Naive thymus-derived CD4-positive, alpha-beta T cell (primary cell): Measurements from ENCODE around the gene PANK4. TPM values are rescaled to one million over a fixed set of nuclear protein-coding genes. Genes with fewer than 3 reads are reported as not detected.

Experiments
- ATAC-seq: fragments of 150-1000 bp; cut with Tn5 transposase; 2 replicates; pipeline ENCODE4 v1.10.0; 2021; ENCODE audit warnings: mild to moderate bottlenecking, moderate library complexity
- CTCF ChIA-PET: fragments of 350-600 bp; sonication (Branson Sonifier 250); formaldehyde crosslinking; loops from one replicate; lab custom pipeline; 2021; ENCODE audit warnings: antibody characterized with exemption; lab: Charles Lee
- POLR2A ChIA-PET: fragments of 350-600 bp; sonication (Branson Sonifier 250); formaldehyde crosslinking; loops from one replicate; lab custom pipeline; 2021; ENCODE audit warnings: antibody characterized with exemption, inconsistent platforms; lab: Charles Lee
- DNase-seq, 9 donors: peaks; one replicate each; pipeline versions ENCODE4 v3.0.0 to v3.0.0-alpha.2; 2020 to 2022; ENCODE audit warnings: mixed read lengths in 1 of 9
- H3K27ac ChIP-seq: one replicate; pipeline ENCODE4 v1.7.0; 2013; ENCODE audit warnings: mild to moderate bottlenecking, low read depth, low read length, moderate library complexity
- H3K27me3 ChIP-seq, 2 donors: one replicate each; pipeline ENCODE4 v1.7.0; 2013; ENCODE audit warnings: low read length in 2 of 2, mild to moderate bottlenecking in 2 of 2, moderate library complexity in 2 of 2; ENCODE audit not compliant: control insufficient read depth in 2 of 2, insufficient read depth in 2 of 2
- H3K36me3 ChIP-seq, 3 experiments: 1 replicate in 2 of 3; 2 replicates in 1 of 3; pipeline ENCODE4 v1.7.0; 2013; ENCODE audit warnings: low read length in 3 of 3, mild to moderate bottlenecking in 3 of 3, moderate library complexity in 1 of 3; ENCODE audit not compliant: insufficient read depth in 3 of 3, control insufficient read depth in 2 of 3
- H3K4me1 ChIP-seq, 2 donors: one replicate each; pipeline ENCODE4 v1.7.0; 2013; ENCODE audit warnings: low read length in 2 of 2, mild to moderate bottlenecking in 2 of 2, moderate library complexity in 1 of 2; ENCODE audit not compliant: control insufficient read depth in 2 of 2, insufficient read depth in 2 of 2
- H3K4me3 ChIP-seq: 2 replicates; pipeline ENCODE4 v1.7.0; 2013; ENCODE audit warnings: mild to moderate bottlenecking, low read length
- H3K9me3 ChIP-seq, 3 experiments: 1 replicate in 2 of 3; 2 replicates in 1 of 3; pipeline ENCODE4 v1.7.0; 2013; ENCODE audit warnings: low read length in 3 of 3; ENCODE audit not compliant: control insufficient read depth in 2 of 3
- H3K27ac Mint-ChIP-seq, 9 donors: one replicate each; pipeline ENCODE4 v1.8.0; 2020 to 2022; ENCODE audit warnings: mixed read lengths in 9 of 9, mild to moderate bottlenecking in 8 of 9, moderate library complexity in 5 of 9, inconsistent platforms in 2 of 9
- H3K27me3 Mint-ChIP-seq, 5 donors: one replicate each; pipeline ENCODE4 v1.8.0; 2021 to 2022; ENCODE audit warnings: mixed read lengths in 5 of 5, mild to moderate bottlenecking in 1 of 5
- H3K36me3 Mint-ChIP-seq, 5 donors: one replicate each; pipeline ENCODE4 v1.8.0; 2020 to 2022; ENCODE audit warnings: mixed read lengths in 5 of 5, mild to moderate bottlenecking in 3 of 5, inconsistent platforms in 1 of 5
- H3K4me1 Mint-ChIP-seq, 7 donors: one replicate each; pipeline ENCODE4 v1.8.0; 2020 to 2022; ENCODE audit warnings: mixed read lengths in 7 of 7, mild to moderate bottlenecking in 3 of 7, inconsistent platforms in 1 of 7
- H3K4me3 Mint-ChIP-seq, 10 donors: one replicate each; pipeline ENCODE4 v1.8.0; 2020 to 2022; ENCODE audit warnings: mild to moderate bottlenecking in 10 of 10, mixed read lengths in 10 of 10, moderate library complexity in 6 of 10, inconsistent platforms in 2 of 10
- H3K9me3 Mint-ChIP-seq, 11 donors: one replicate each; pipeline ENCODE4 v1.8.0; 2020 to 2022; ENCODE audit warnings: mixed read lengths in 11 of 11, mild to moderate bottlenecking in 4 of 11, inconsistent platforms in 1 of 11, moderate library complexity in 1 of 11
- intact Hi-C, 2 donors: fragments of 100-400 bp; cut with micrococcal nuclease; formaldehyde crosslinking; loops; one replicate each; pipeline ENCODE4 v1.15.1; 2023
- polyA plus RNA-seq, 2 donors: library from polyadenylated mRNA; unstranded; fragments of 300-500 nt; fragmentation: Illumina TruSeq; gene quantifications; one replicate each; pipeline ENCODE4 v1.2.3, GENCODE V29; 2021
- total RNA-seq, 6 experiments: library from RNA in 5 of 6; stranded (reverse) in 5 of 6; gene quantifications; 1 replicate in 5 of 6; 2 replicates in 1 of 6; pipeline ENCODE4 v1.2.3 and lab custom pipeline; 2021 to 2026

Gene PANK4
- total RNA-seq (10 to 100 TPM; 55.8 to 91.2 (median 72.6) TPM), polyA plus RNA-seq (10 to 100 TPM; 12.7 to 29.9 TPM), total RNA-seq (lab: John Stamatoyannopoulos, UW) (72.8 reads per million, percentile 79 among the genes with 10 or more reads in this experiment)

DNA sequence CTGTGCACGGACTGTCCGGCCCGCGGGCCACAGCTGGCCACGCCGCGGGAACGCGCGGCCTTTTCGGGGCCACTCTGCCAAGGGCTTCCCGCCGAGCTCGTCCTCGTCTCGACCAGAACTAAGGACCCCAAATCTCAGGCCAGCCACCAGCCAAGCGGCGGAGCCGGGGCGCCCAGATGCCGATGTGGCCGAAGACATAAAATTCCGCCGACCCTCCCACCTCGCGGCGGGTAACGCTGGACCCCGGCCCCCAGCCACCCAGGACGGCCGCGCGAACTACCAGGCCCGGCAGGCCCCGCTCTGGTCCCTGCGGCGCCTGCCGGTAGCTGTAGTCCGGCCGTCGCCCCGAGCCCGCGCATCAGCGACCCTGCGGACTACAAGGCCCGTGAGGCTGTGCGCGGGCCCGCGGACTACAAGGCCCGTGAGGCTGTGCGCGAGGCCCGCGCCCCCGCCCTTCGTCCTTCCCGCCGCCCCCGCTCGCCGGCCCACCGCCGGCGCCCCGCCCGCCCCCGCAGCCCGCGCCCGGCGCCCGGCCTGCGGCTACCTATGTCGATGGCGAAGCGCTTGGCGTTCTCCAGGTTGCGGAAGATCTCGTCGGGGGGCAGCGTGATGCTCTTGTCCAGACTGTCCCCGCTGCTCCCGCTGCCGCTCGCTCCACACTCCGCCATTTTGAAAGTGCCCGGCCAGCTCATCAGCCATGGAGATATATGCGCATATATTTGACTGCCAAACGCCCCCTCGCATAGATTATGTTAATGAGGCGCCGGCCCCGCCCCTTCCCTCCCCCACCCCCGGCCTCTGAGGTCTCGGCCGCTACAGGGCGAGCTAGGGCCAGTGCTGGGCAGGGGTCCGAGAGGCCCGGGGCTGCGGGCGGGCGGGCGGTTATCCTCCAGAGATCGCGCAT lies at the start of gene PANK4:
Gene PANK4, minus strand, starts transcription at position 677 of the 904 bp plus-strand sequence. Its CDS starts 9 bp downstream, at position 668.
- H3K9me3 ChIP-seq = no peaks in the 10 kb centered on the region
- peak within 1 kb of the TSS; percentile 81 for H3K27ac ChIP-seq
- CTCF ChIA-PET = interaction anchor here (0.6 to 1.7 kb wide), 4 partner anchors 18 to 138 kb away, joined by 3 to 9 read pairs (median 3); no protein-coding TSS in a partner anchor
- Mint-ChIP-seq H3K27ac (peak within 1 kb of the TSS; percentile 87 to 98 (median 96)), H3K4me1 (peaks cover 32 to 57% (median 44%) of the 10 kb centered on the region in 7 donors), H3K4me3 (peak within 1 kb of the TSS; percentile 88 to 100 (median 94)), H3K27me3 (peaks cover 0 to 27% (median 0%) of the 10 kb centered on the region in 5 donors), H3K36me3 (peaks cover 0 to 4% (median under 1%) of the 10 kb centered on the region in 5 donors), H3K9me3 (no peaks in the 10 kb centered on the region)
- peak within 1 kb of the TSS; percentile 65 for H3K4me3 ChIP-seq
- H3K4me1 ChIP-seq = peaks cover 44 to 47% of the 10 kb centered on the region in 2 donors
- ATAC-seq (peak; percentile 95), DNase-seq (peak; percentile 80 to 90 (median 89))
- peaks cover 0 to 12% (median 6%) of the 10 kb centered on the region in 3 experiments for H3K36me3 ChIP-seq
- H3K27me3 ChIP-seq = peaks cover 4 to 7% of the 10 kb centered on the region in 2 donors
- intact Hi-C loops = loop anchor here (1.0 to 10.0 kb wide), 17 partner anchors 21 to 1375 kb away; partner anchors contain the start of genes MORN1 (in 2 of the 2), PEX10 (in 2 of the 2), PRXL2B (in 2 of the 2) and RER1 (in 2 of the 2)
- POLR2A ChIA-PET = interaction anchor here (0.7 to 13.2 kb wide), 13 partner anchors 9 to 393 kb away, joined by 3 to 294 read pairs (median 6); partner anchors contain the start of genes MORN1, PRXL2B, RER1 and TNFRSF14

GRCh38 chr1:2574350-2574749 lies 48.0 kb upstream of the PANK4 start:
- no peak for DNase-seq
- H3K9me3 ChIP-seq = peaks cover 0 to 8% (median 0%) of the 10 kb centered on the region in 3 experiments
- H3K27me3 Mint-ChIP-seq = no peaks in the 10 kb centered on the region
- intact Hi-C loops = no loop called here
- H3K27me3 ChIP-seq = no peaks in the 10 kb centered on the region
- peaks cover 20% of the 10 kb centered on the region in 2 donors for H3K4me1 ChIP-seq
- no peak overlapping the region for H3K4me3 ChIP-seq
- POLR2A ChIA-PET = interaction anchor here (1.0 to 4.8 kb wide), 3 partner anchors 10 to 13 kb away, joined by 3 to 27 read pairs (median 26); partner anchors contain the start of gene PRXL2B
- H3K36me3 Mint-ChIP-seq = peaks cover 0 to 36% (median 8%) of the 10 kb centered on the region in 5 donors
- no peak overlapping the region for H3K27ac ChIP-seq
- CTCF ChIA-PET = no interaction called here
- H3K27ac Mint-ChIP-seq = no peak overlapping the region
- no peak overlapping the region for H3K4me3 Mint-ChIP-seq
- H3K9me3 Mint-ChIP-seq = peaks cover 3 to 25% (median 8%) of the 10 kb centered on the region in 11 donors
- ATAC-seq = no peak
- peaks cover 20 to 45% (median 35%) of the 10 kb centered on the region in 7 donors for H3K4me1 Mint-ChIP-seq
- H3K36me3 ChIP-seq = no peaks in the 10 kb centered on the region

DNA sequence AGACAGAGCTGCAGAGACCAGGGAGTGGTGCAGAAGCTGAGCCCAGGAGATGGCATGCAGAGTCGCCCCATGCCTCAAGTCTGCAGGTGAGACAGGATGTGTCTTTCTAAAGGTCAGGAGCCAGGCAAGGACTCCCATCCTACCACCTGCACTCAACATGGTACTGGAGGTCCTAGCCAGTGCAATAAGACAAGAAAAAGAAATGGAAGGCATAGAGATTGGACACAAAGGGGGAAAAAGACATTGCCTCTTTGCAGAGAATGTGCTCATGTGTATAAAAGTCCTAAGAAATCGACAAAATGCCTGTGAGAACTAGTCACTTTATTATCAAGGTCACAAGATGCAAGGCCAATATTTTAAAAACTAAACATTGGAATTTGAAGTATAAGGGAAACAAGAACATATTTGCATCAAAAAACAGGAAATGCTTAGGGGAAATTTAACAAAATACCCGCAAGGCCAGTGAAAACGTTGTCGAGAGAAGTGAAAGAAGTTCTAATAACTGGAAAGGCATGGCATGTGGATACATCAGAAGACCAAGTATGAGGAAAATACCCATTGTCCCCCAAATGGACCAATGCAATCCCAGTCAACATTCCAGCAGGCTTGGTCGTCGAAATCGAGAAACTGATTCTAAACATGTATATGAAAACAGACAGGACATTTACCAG lies 47.0 kb upstream of the PANK4 start:
- POLR2A ChIA-PET = interaction anchor here (1.0 to 4.8 kb wide), 3 partner anchors 11 to 14 kb away, joined by 3 to 27 read pairs (median 26); partner anchors contain the start of gene PRXL2B

DNA sequence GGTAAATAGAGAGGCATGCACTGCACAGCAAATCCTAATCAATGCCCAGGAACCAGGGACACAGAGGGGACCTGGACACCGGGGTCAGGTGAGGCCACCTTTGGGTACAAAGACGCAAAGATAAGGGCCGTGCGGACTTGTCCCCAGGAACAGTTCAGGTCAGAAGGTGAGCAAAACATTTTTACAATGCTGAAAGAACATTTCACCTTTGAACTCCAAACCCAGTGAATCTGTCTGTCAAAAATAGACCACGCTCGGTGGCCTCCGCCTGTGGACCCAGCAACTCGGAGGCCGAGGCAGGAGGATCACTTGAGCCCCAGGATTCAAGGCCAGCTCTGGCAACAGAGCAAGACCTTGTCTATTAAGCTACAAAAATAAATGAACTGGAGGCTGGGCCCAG lies 45.0 kb upstream of the PANK4 start:
- H3K4me3 Mint-ChIP-seq = no peak overlapping the region
- H3K36me3 Mint-ChIP-seq = peaks cover 0 to 31% (median 5%) of the 10 kb centered on the region in 5 donors

More for the DNA sequence above, 47.0 kb upstream of the PANK4 start:
- H3K27ac ChIP-seq = no peak overlapping the region
- intact Hi-C loops = no loop called here
- DNase-seq (no peak), ATAC-seq (no peak)
- Mint-ChIP-seq H3K27me3 (no peaks in the 10 kb centered on the region), H3K36me3 (peaks cover 0 to 31% (median 5%) of the 10 kb centered on the region in 5 donors), H3K4me3 (no peak overlapping the region), H3K4me1 (peaks cover 15 to 37% (median 25%) of the 10 kb centered on the region in 7 donors), H3K27ac (peak overlapping the region in 2 of 9 donors; percentile 48 to 76), H3K9me3 (peaks cover 3 to 25% (median 8%) of the 10 kb centered on the region in 11 donors)
- H3K36me3 ChIP-seq = no peaks in the 10 kb centered on the region
- H3K27me3 ChIP-seq = no peaks in the 10 kb centered on the region
- CTCF ChIA-PET = no interaction called here
- peaks cover 12 to 13% of the 10 kb centered on the region in 2 donors for H3K4me1 ChIP-seq
- H3K4me3 ChIP-seq = no peak overlapping the region
- H3K9me3 ChIP-seq = peaks cover 0 to 8% (median 0%) of the 10 kb centered on the region in 3 experiments

GRCh38 chr1:2570332-2570731 lies 43.9 kb upstream of the PANK4 start:
- intact Hi-C loops = no loop called here
- peaks cover 0 to 31% (median 5%) of the 10 kb centered on the region in 5 donors for H3K36me3 Mint-ChIP-seq
- peaks cover 0 to 19% (median 9%) of the 10 kb centered on the region in 7 donors for H3K4me1 Mint-ChIP-seq
- POLR2A ChIA-PET = interaction anchor here (1.0 to 1.7 kb wide), 3 partner anchors 8 to 14 kb away, joined by 3 to 7 read pairs (median 4); partner anchors contain the start of gene TNFRSF14
- H3K27me3 Mint-ChIP-seq = no peaks in the 10 kb centered on the region
- CTCF ChIA-PET = no interaction called here
- H3K9me3 Mint-ChIP-seq = peaks cover 3 to 25% (median 8%) of the 10 kb centered on the region in 11 donors
- ATAC-seq (peak; percentile 18), DNase-seq (no peak)
- H3K27ac Mint-ChIP-seq = peak overlapping the region in 1 of 9 donors; percentile 26
- Histone ChIP-seq H3K9me3 (peaks cover 0 to 8% (median 0%) of the 10 kb centered on the region in 3 experiments), H3K4me3 (no peak overlapping the region), H3K27me3 (no peaks in the 10 kb centered on the region), H3K4me1 (no peaks in the 10 kb centered on the region), H3K27ac (no peak overlapping the region), H3K36me3 (no peaks in the 10 kb centered on the region)
- H3K4me3 Mint-ChIP-seq = no peak overlapping the region

More for the DNA sequence above, 45.0 kb upstream of the PANK4 start:
- no peak overlapping the region for H3K4me3 ChIP-seq
- Mint-ChIP-seq H3K27ac (no peak overlapping the region), H3K9me3 (peaks cover 3 to 25% (median 8%) of the 10 kb centered on the region in 11 donors), H3K4me1 (peaks cover 4 to 25% (median 12%) of the 10 kb centered on the region in 7 donors), H3K27me3 (no peaks in the 10 kb centered on the region)
- ChIA-PET CTCF (interaction anchor here (0.7 kb wide), 1 partner anchor 10 kb away, joined by 4 read pairs; no protein-coding TSS in a partner anchor), POLR2A (interaction anchor here (1.0 to 4.8 kb wide), 3 partner anchors 10 to 15 kb away, joined by 4 to 26 read pairs (median 7); partner anchors contain the start of gene TNFRSF14)
- H3K36me3 ChIP-seq = no peaks in the 10 kb centered on the region
- peaks cover 0 to 8% (median 0%) of the 10 kb centered on the region in 3 experiments for H3K9me3 ChIP-seq
- intact Hi-C loops = no loop called here
- H3K4me1 ChIP-seq = no peaks in the 10 kb centered on the region
- no peak for ATAC-seq
- DNase-seq = no peak
- H3K27ac ChIP-seq = no peak overlapping the region
- H3K27me3 ChIP-seq = no peaks in the 10 kb centered on the region
